Osteoblast (primary cell): ENCODE data around the gene CLPX. TPM values are rescaled to one million over a fixed set of nuclear protein-coding genes. Genes with fewer than 3 reads are reported as not detected.

Source experiments
- DNase-seq: peaks from one replicate; pipeline ENCODE4 v3.0.0; 2011; ENCODE audit warnings: low spot score, mixed read lengths; ENCODE audit not compliant: insufficient read length; ENCODE audit errors: missing footprints
- H2AFZ ChIP-seq: 2 replicates; pipeline ENCODE4 v1.6.0; 2011; ENCODE audit warnings: mild to moderate bottlenecking, low read length
- H3K27ac ChIP-seq: 2 replicates; pipeline ENCODE4 v1.5.1; 2011; ENCODE audit warnings: mild to moderate bottlenecking, low read depth, low read length, moderate library complexity
- H3K27me3 ChIP-seq: 2 replicates; pipeline ENCODE4 v1.6.0; 2012; ENCODE audit warnings: mild to moderate bottlenecking, control low read depth, inconsistent platforms, low read length, moderate library complexity; ENCODE audit not compliant: insufficient read depth
- H3K36me3 ChIP-seq: 2 replicates; pipeline ENCODE4 v1.5.1; 2011; ENCODE audit warnings: mild to moderate bottlenecking, low read length, control low read depth, moderate library complexity; ENCODE audit not compliant: insufficient read depth
- H3K4me1 ChIP-seq: 2 replicates; pipeline ENCODE4 v1.5.1; 2011; ENCODE audit warnings: mild to moderate bottlenecking, low read length, control low read depth, moderate library complexity; ENCODE audit not compliant: insufficient read depth
- H3K4me2 ChIP-seq: 2 replicates; pipeline ENCODE4 v1.6.0; 2011; ENCODE audit warnings: mild to moderate bottlenecking, low read length; ENCODE audit not compliant: insufficient read depth
- H3K4me3 ChIP-seq: fragments of 200-600 bp; sonication (generic); 3 replicates; pipeline ENCODE4 v1.5.1; 2012; ENCODE audit warnings: mild to moderate bottlenecking, low read length, inconsistent platforms; ENCODE audit not compliant: insufficient read depth
- H3K79me2 ChIP-seq: 2 replicates; pipeline ENCODE4 v1.6.0; 2012; ENCODE audit warnings: mild to moderate bottlenecking, low read length, control low read depth, inconsistent platforms; ENCODE audit not compliant: insufficient read depth
- H3K9me3 ChIP-seq: 2 replicates; pipeline ENCODE4 v1.5.1; 2011; ENCODE audit warnings: low read depth, low read length, control low read depth
- H4K20me1 ChIP-seq: 2 replicates; pipeline ENCODE4 v1.6.0; 2012; ENCODE audit warnings: mild to moderate bottlenecking, low read length, control low read depth; ENCODE audit not compliant: insufficient read depth
- CTCF ChIP-seq: IDR thresholded peaks from 2 replicates; pipeline ENCODE4 v1.5.1; 2011; ENCODE audit warnings: mild to moderate bottlenecking, low read depth, low read length, moderate library complexity; ENCODE audit errors: extremely low read depth
- total RNA-seq: library from RNA; depleted of rRNA; stranded (reverse); fragments of >200 nt; gene quantifications from 2 replicates; pipeline ENCODE4 v1.2.3, GENCODE V29; 2012

The CLPX gene
- total RNA-seq, 1 donor, result 46.7 TPM

GRCh38 chr15:65134538-65134937, 50.6 kb downstream of the CLPX start:
- peak; percentile 61 for DNase-seq
- H2AFZ ChIP-seq, result no peak overlapping the region
- peaks cover 32% of the 10 kb centered on the region for H3K79me2 ChIP-seq
- H3K4me3 ChIP-seq, result no peak overlapping the region
- no peaks in the 10 kb centered on the region for H3K9me3 ChIP-seq
- no peaks in the 10 kb centered on the region for H3K27me3 ChIP-seq
- H4K20me1 ChIP-seq, result peaks cover 17% of the 10 kb centered on the region
- no peak overlapping the region for H3K27ac ChIP-seq
- H3K36me3 ChIP-seq, result peaks cover 11% of the 10 kb centered on the region
- H3K4me1 ChIP-seq, result peaks cover 10% of the 10 kb centered on the region
- H3K4me2 ChIP-seq, result peak overlapping the region; percentile 96
- TF ChIP-seq CTCF, result no peak

- Histone ChIP-seq H3K36me3 (peaks cover 20% of the 10 kb centered on the region), H3K4me3 (peak within 1 kb of the TSS; percentile 89), H3K79me2 (peaks cover 41% of the 10 kb centered on the region), H3K9me3 (no peaks in the 10 kb centered on the region), H3K4me1 (peaks cover 10% of the 10 kb centered on the region), H3K4me2 (peak within 1 kb of the TSS; percentile 96), H2AFZ (peak within 1 kb of the TSS; percentile 100), H3K27me3 (no peaks in the 10 kb centered on the region), H3K27ac (peak within 1 kb of the TSS; percentile 59), H4K20me1 (peaks cover 17% of the 10 kb centered on the region)
- no peak for TF ChIP-seq CTCF
- peak; percentile 99 for DNase-seq
Observed at GRCh38 chr15:65133548-65134200, 51.5 kb downstream of the CLPX start, which contains the start of gene PDCD7. TSS of gene PDCD7 (minus strand) at chr15:65133808. CDS start at chr15:65133781, 27 bp downstream.

GRCh38 chr15:65132878-65133547, 52.1 kb downstream of the CLPX start:
- Histone ChIP-seq H3K27ac (peak overlapping the region; percentile 59), H3K36me3 (peaks cover 26% of the 10 kb centered on the region), H3K27me3 (no peaks in the 10 kb centered on the region), H3K4me3 (peak overlapping the region; percentile 89), H3K9me3 (no peaks in the 10 kb centered on the region), H3K4me2 (peak overlapping the region; percentile 96), H2AFZ (peak overlapping the region; percentile 89), H4K20me1 (peaks cover 17% of the 10 kb centered on the region), H3K79me2 (peaks cover 47% of the 10 kb centered on the region), H3K4me1 (peaks cover 10% of the 10 kb centered on the region)
- DNase-seq, result peak; percentile 98
- TF ChIP-seq CTCF, result no peak

- Histone ChIP-seq H2AFZ (no peak overlapping the region), H3K9me3 (no peaks in the 10 kb centered on the region), H4K20me1 (peaks cover 21% of the 10 kb centered on the region), H3K79me2 (peaks cover 64% of the 10 kb centered on the region), H3K4me3 (no peak overlapping the region), H3K27ac (no peak overlapping the region), H3K4me2 (no peak overlapping the region), H3K27me3 (no peaks in the 10 kb centered on the region), H3K36me3 (peaks cover 44% of the 10 kb centered on the region), H3K4me1 (peaks cover 10% of the 10 kb centered on the region)
- no peak for TF ChIP-seq CTCF
- no peak for DNase-seq
Observed at GRCh38 chr15:65130941-65131340, 54.2 kb downstream of the CLPX start.
